ENCODE measurements around the gene DOLK. TPM values are rescaled to one million over a fixed set of nuclear protein-coding genes. Genes with fewer than 3 reads are reported as not detected.

Gene DOLK
- total and polyA plus RNA-seq, 10 of the 15 experiments (the other 5 are each of a cell fraction or from before 2014, with no cell fraction given), result 1.9 to 18.2 (median 9.1) TPM

DNA sequence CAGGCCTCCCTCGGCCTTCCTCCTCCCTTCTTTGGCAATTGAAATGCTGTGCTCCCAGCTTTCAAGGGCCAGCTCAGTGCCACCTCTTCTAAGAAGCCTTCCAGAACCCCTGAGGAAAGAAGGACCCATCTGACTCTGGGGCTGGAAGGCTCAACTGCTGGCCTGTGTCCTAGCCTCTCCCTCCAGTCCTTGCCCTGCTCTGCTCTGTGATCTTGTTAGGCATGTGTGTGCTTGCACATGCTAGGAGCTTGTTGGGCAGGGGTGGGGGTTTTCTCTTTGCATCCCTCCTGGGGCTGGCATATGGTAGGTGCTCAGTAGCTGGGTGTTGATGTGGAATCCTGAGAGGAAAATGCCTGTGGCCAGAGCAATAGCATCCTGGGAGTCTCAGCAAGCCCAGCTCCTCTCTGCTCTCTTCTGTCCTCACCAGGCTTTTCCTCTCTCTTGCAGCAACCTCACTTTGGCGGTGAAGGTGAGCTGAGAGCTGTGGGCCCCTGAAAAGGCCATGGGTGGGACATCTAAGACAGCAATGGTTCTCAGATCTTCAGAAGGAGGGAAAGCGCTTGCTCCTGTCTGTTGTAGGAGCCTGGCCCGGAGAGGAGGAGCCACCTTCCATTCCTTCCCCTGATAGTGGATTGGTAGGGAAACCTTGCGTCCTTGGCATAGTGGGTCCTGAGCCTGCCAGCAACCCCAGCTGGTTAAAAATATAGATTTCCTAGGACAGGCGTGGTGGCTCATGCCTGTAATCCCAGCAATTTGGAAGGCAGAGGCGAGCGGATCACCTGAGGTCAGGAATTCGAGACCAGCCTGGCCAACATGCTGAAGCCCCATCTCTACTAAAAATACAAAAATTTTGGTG lies 9.9 kb downstream of the DOLK start:
- DNase-seq (ENCODE audit: low read depth, low spot score), result no peak
- no peak overlapping the region for H2AFZ ChIP-seq (ENCODE audit: control insufficient read depth, low read depth, low read length)
- no peaks in the 10 kb centered on the region for H3K36me3 ChIP-seq (ENCODE audit: control insufficient read depth in 2 of 2, insufficient read depth in 2 of 2, low read length in 1 of 2)
- ChIA-PET CTCF (interaction anchor here (0.9 to 1.4 kb wide), 4 partner anchors 9 to 91 kb away, joined by 3 to 9 read pairs (median 4); partner anchors contain the start of gene SH3GLB2), SMC1A (ENCODE audit: uncharacterized antibody, unreplicated experiment) (no interaction called here), RAD21 (ENCODE audit: unreplicated experiment) (interaction anchor here (0.6 kb wide), 1 partner anchor 642 kb away, joined by 3 read pairs; no protein-coding TSS in a partner anchor), POLR2A (interaction anchor here (0.6 kb wide), 1 partner anchor 87 kb away, joined by 4 read pairs; no protein-coding TSS in a partner anchor)
- no peak for FAIRE-seq
- no peak for TF ChIP-seq POLR2AphosphoS2 (IDR thresholded peaks at IDR 0.05; ENCODE audit: low read depth, low read length)
- TF ChIP-seq IRF3 (IDR thresholded peaks at IDR 0.05), result no peak
- TF ChIP-seq CHD4 (IDR thresholded peaks at IDR 0.05), result no peak
- no peak for TF ChIP-seq ATF2 (IDR thresholded peaks at IDR 0.05; ENCODE audit: low read length)
- TF ChIP-seq ZZZ3 (IDR thresholded peaks at IDR 0.05; ENCODE audit: control insufficient read depth, insufficient read length, low read depth), result no peak
- no peak for TF ChIP-seq EGR1 (IDR thresholded peaks at IDR 0.05; ENCODE audit: borderline replicate concordance in 1 of 2, low read depth in 2 of 2, low read length in 2 of 2)
- TF ChIP-seq CHD1 (IDR thresholded peaks at IDR 0.05; ENCODE audit: low read depth, low read length), result no peak
- no peak for TF ChIP-seq SREBF2 (IDR thresholded peaks at IDR 0.05; ENCODE audit: low read length)
- TF ChIP-seq ZNF622 (IDR thresholded peaks at IDR 0.05), result no peak
- no peak for TF ChIP-seq BRCA1 (IDR thresholded peaks at IDR 0.05; ENCODE audit: low read depth, low read length)
- TF ChIP-seq MTA2 (IDR thresholded peaks at IDR 0.05; ENCODE audit: low read depth), result no peak
- no peak for TF ChIP-seq RUNX3 (IDR thresholded peaks at IDR 0.05; ENCODE audit: low read length)
- TF ChIP-seq IRF4 (IDR thresholded peaks at IDR 0.05; ENCODE audit: low read depth, low read length), result no peak
- TF ChIP-seq, protein P1, sequence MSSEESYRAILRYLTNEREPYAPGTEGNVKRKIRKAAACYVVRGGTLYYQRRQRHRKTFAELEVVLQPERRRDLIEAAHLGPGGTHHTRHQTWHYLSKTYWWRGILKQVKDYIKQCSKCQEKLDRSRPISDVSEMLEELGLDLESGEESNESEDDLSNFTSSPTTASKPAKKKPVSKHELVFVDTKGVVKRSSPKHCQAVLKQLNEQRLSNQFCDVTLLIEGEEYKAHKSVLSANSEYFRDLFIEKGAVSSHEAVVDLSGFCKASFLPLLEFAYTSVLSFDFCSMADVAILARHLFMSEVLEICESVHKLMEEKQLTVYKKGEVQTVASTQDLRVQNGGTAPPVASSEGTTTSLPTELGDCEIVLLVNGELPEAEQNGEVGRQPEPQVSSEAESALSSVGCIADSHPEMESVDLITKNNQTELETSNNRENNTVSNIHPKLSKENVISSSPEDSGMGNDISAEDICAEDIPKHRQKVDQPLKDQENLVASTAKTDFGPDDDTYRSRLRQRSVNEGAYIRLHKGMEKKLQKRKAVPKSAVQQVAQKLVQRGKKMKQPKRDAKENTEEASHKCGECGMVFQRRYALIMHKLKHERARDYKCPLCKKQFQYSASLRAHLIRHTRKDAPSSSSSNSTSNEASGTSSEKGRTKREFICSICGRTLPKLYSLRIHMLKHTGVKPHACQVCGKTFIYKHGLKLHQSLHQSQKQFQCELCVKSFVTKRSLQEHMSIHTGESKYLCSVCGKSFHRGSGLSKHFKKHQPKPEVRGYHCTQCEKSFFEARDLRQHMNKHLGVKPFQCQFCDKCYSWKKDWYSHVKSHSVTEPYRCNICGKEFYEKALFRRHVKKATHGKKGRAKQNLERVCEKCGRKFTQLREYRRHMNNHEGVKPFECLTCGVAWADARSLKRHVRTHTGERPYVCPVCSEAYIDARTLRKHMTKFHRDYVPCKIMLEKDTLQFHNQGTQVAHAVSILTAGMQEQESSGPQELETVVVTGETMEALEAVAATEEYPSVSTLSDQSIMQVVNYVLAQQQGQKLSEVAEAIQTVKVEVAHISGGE (CRISPR knock-in tag; IDR thresholded peaks at IDR 0.05), result no peak
- in situ Hi-C loops (cut with MboI) (no loop called here), intact Hi-C loops (cut with micrococcal nuclease; ENCODE audit: unreplicated experiment) (no loop called here)
- H3K27me3 ChIP-seq (replicated peaks in 1 of 2; ENCODE audit: control insufficient read depth in 2 of 2, insufficient read depth in 2 of 2, low read length in 1 of 2), result no peaks in the 10 kb centered on the region
- H3K9ac ChIP-seq (ENCODE audit: control insufficient read depth, insufficient read depth, low read length), result no peak overlapping the region
- no peaks in the 10 kb centered on the region for H4K20me1 ChIP-seq (ENCODE audit: control insufficient read depth, insufficient read depth)
- H3K9me3 ChIP-seq (replicated peaks; ENCODE audit: control insufficient read depth, insufficient read depth, low read length), result no peaks in the 10 kb centered on the region
- BruUV-seq (replicated peaks), result no TSS peak
- H3K4me2 ChIP-seq (ENCODE audit: control insufficient read depth, insufficient read depth), result no peak overlapping the region
- H3K4me1 ChIP-seq (ENCODE audit: control insufficient read depth, insufficient read depth, low read length), result no peaks in the 10 kb centered on the region
- no peak overlapping the region for H3K27ac ChIP-seq (ENCODE audit: control insufficient read depth, insufficient read depth)
- WGBS (ENCODE audit: insufficient coverage, insufficient replicate concordance, low lambda C conversion rate, missing lambda C conversion rate), result 72% methylated on average over 9 of the region's 9 CpGs
- H3K79me2 ChIP-seq (ENCODE audit: control insufficient read depth, insufficient read depth, low read length), result no peaks in the 10 kb centered on the region
- no peak for ATAC-seq
- no peak overlapping the region for H3K4me3 ChIP-seq
